ENCODE data around the gene CRYBB3. TPM values are rescaled to one million over a fixed set of nuclear protein-coding genes. Genes with fewer than 3 reads are reported as not detected.

CRYBB3 gene
- total RNA-seq: under 1 TPM; 0.71 to 0.72 TPM

- DNase-seq (no peak), ATAC-seq (ENCODE audit: low read depth) (no peak)
- Mint-ChIP-seq H3K9me3 (no peaks in the 10 kb centered on the region), H3K27ac (peak within 1 kb of the TSS; percentile 74), H3K27me3 (no peaks in the 10 kb centered on the region), H3K4me3 (no peak within 1 kb of the TSS), H3K4me1 (peaks cover 17% of the 10 kb centered on the region), H3K36me3 (no peaks in the 10 kb centered on the region)
- POLR2A ChIA-PET: no interaction called here
These were observed at the start of gene CRYBB3 for GRCh38 chr22:25199731-25200520. CRYBB3 (plus strand) TSS chr22:25199858; CDS start chr22:25201397, 1,539 bp downstream.

- Mint-ChIP-seq H3K27ac (no peak overlapping the region), H3K4me3 (no peak overlapping the region), H3K27me3 (no peaks in the 10 kb centered on the region), H3K4me1 (no peaks in the 10 kb centered on the region), H3K9me3 (no peaks in the 10 kb centered on the region), H3K36me3 (no peaks in the 10 kb centered on the region)
- DNase-seq (no peak), ATAC-seq (ENCODE audit: low read depth) (no peak)
- POLR2A ChIA-PET: no interaction called here
These were observed 45.5 kb upstream of the CRYBB3 start for GRCh38 chr22:25153961-25154666.

- no peak overlapping the region for H3K27ac Mint-ChIP-seq
- POLR2A ChIA-PET: no interaction called here
- H3K4me3 Mint-ChIP-seq: no peak overlapping the region
- H3K4me1 Mint-ChIP-seq: no peaks in the 10 kb centered on the region
- ATAC-seq (ENCODE audit: low read depth) (no peak), DNase-seq (no peak)
- no peaks in the 10 kb centered on the region for H3K36me3 Mint-ChIP-seq
- no peaks in the 10 kb centered on the region for H3K9me3 Mint-ChIP-seq
- H3K27me3 Mint-ChIP-seq: no peaks in the 10 kb centered on the region
These were observed 45.0 kb upstream of the CRYBB3 start for GRCh38 chr22:25154667-25154999.

- DNase-seq (no peak), ATAC-seq (ENCODE audit: low read depth) (no peak)
- no peak overlapping the region for H3K27ac Mint-ChIP-seq
- POLR2A ChIA-PET: no interaction called here
- H3K9me3 Mint-ChIP-seq: no peaks in the 10 kb centered on the region
- H3K4me3 Mint-ChIP-seq: no peak overlapping the region
- no peaks in the 10 kb centered on the region for H3K36me3 Mint-ChIP-seq
- no peaks in the 10 kb centered on the region for H3K4me1 Mint-ChIP-seq
- no peaks in the 10 kb centered on the region for H3K27me3 Mint-ChIP-seq
These were observed 42.9 kb upstream of the CRYBB3 start for GRCh38 chr22:25156736-25157135.

GRCh38 chr22:25159028-25159427, 40.6 kb upstream of the CRYBB3 start:
- H3K4me1 Mint-ChIP-seq: no peaks in the 10 kb centered on the region

GRCh38 chr22:25160120-25160996, 39.3 kb upstream of the CRYBB3 start:
- H3K36me3 Mint-ChIP-seq: no peaks in the 10 kb centered on the region
- POLR2A ChIA-PET: no interaction called here
- H3K27ac Mint-ChIP-seq: no peak overlapping the region
- no peaks in the 10 kb centered on the region for H3K9me3 Mint-ChIP-seq
- no peak overlapping the region for H3K4me3 Mint-ChIP-seq
- no peaks in the 10 kb centered on the region for H3K27me3 Mint-ChIP-seq
- H3K4me1 Mint-ChIP-seq: peaks cover 4% of the 10 kb centered on the region
- DNase-seq (no peak), ATAC-seq (ENCODE audit: low read depth) (no peak)

More at GRCh38 chr22:25159028-25159427, 40.6 kb upstream of the CRYBB3 start:
- DNase-seq: no peak
- H3K36me3 Mint-ChIP-seq: no peaks in the 10 kb centered on the region
- POLR2A ChIA-PET: no interaction called here
- no peak for ATAC-seq (ENCODE audit: low read depth)
- no peak overlapping the region for H3K4me3 Mint-ChIP-seq
- no peaks in the 10 kb centered on the region for H3K9me3 Mint-ChIP-seq
- H3K27ac Mint-ChIP-seq: no peak overlapping the region
- H3K27me3 Mint-ChIP-seq: no peaks in the 10 kb centered on the region

GRCh38 chr22:25161017-25161915, 38.4 kb upstream of the CRYBB3 start:
- no peak overlapping the region for H3K27ac Mint-ChIP-seq
- H3K36me3 Mint-ChIP-seq: no peaks in the 10 kb centered on the region
- POLR2A ChIA-PET: no interaction called here
- no peaks in the 10 kb centered on the region for H3K9me3 Mint-ChIP-seq
- H3K27me3 Mint-ChIP-seq: no peaks in the 10 kb centered on the region
- ATAC-seq (ENCODE audit: low read depth) (no peak), DNase-seq (no peak)
- H3K4me3 Mint-ChIP-seq: no peak overlapping the region
- H3K4me1 Mint-ChIP-seq: peaks cover 4% of the 10 kb centered on the region

- Mint-ChIP-seq H3K36me3 (no peaks in the 10 kb centered on the region), H3K27me3 (no peaks in the 10 kb centered on the region), H3K27ac (no peak overlapping the region), H3K4me3 (no peak overlapping the region), H3K9me3 (no peaks in the 10 kb centered on the region), H3K4me1 (peaks cover 4% of the 10 kb centered on the region)
- ATAC-seq (ENCODE audit: low read depth) (no peak), DNase-seq (no peak)
- POLR2A ChIA-PET: no interaction called here
These were observed 37.6 kb upstream of the CRYBB3 start for GRCh38 chr22:25161916-25162530.

GRCh38 chr22:25162561-25162960, 37.1 kb upstream of the CRYBB3 start:
- no peak for ATAC-seq (ENCODE audit: low read depth)
- Mint-ChIP-seq H3K27me3 (no peaks in the 10 kb centered on the region), H3K9me3 (no peaks in the 10 kb centered on the region), H3K27ac (no peak overlapping the region), H3K4me3 (no peak overlapping the region), H3K36me3 (no peaks in the 10 kb centered on the region), H3K4me1 (peaks cover 4% of the 10 kb centered on the region)
- no peak for DNase-seq
- POLR2A ChIA-PET: no interaction called here

GRCh38 chr22:25165785-25166184, 33.9 kb upstream of the CRYBB3 start:
- no peak for ATAC-seq (ENCODE audit: low read depth)
- no peaks in the 10 kb centered on the region for H3K27me3 Mint-ChIP-seq
- H3K4me1 Mint-ChIP-seq: peaks cover 4% of the 10 kb centered on the region
- no peaks in the 10 kb centered on the region for H3K36me3 Mint-ChIP-seq
- POLR2A ChIA-PET: no interaction called here
- H3K4me3 Mint-ChIP-seq: no peak overlapping the region
- no peaks in the 10 kb centered on the region for H3K9me3 Mint-ChIP-seq
- H3K27ac Mint-ChIP-seq: no peak overlapping the region
- DNase-seq: no peak

- ATAC-seq (ENCODE audit: low read depth) (no peak), DNase-seq (no peak)
- peaks cover 4% of the 10 kb centered on the region for H3K4me1 Mint-ChIP-seq
- no peaks in the 10 kb centered on the region for H3K9me3 Mint-ChIP-seq
- H3K27me3 Mint-ChIP-seq: no peaks in the 10 kb centered on the region
- H3K36me3 Mint-ChIP-seq: no peaks in the 10 kb centered on the region
- no peak overlapping the region for H3K4me3 Mint-ChIP-seq
- POLR2A ChIA-PET: no interaction called here
- no peak overlapping the region for H3K27ac Mint-ChIP-seq
These were observed 33.2 kb upstream of the CRYBB3 start for GRCh38 chr22:25166266-25167040.

- Mint-ChIP-seq H3K36me3 (no peaks in the 10 kb centered on the region), H3K4me1 (peaks cover 4% of the 10 kb centered on the region), H3K9me3 (no peaks in the 10 kb centered on the region), H3K4me3 (no peak overlapping the region), H3K27ac (no peak overlapping the region), H3K27me3 (no peaks in the 10 kb centered on the region)
- POLR2A ChIA-PET: no interaction called here
- DNase-seq (no peak), ATAC-seq (ENCODE audit: low read depth) (no peak)
These were observed 32.6 kb upstream of the CRYBB3 start for GRCh38 chr22:25167082-25167481.

Measured in activated naive CD8-positive, alpha-beta T cell treated with anti-CD3 and anti-CD28 coated beads, Interleukin-2, amount 10 ng/mL, durations not matched to agents 7 days and 5 days (primary cell).